Ovary (tissue), 3 donors: ENCODE results near the gene MVP.

Experiments
- CTCF ChIP-seq, 3 donors: fragments of 450-650 bp in 2 of 3; fragments of 200-600 bp in 1 of 3; IDR thresholded peaks; one replicate each; pipeline versions ENCODE4 v1.5.1 to v1.8.0; 2016 to 2022; ENCODE audit warnings: antibody characterized with exemption in 3 of 3, mild to moderate bottlenecking in 1 of 3
- POLR2A ChIP-seq: fragments of 450-650 bp; IDR thresholded peaks from one replicate; pipeline ENCODE4 v1.6.1; 2017; ENCODE audit warnings: antibody characterized with exemption, mild to moderate bottlenecking, moderate library complexity
- donor health status: DM: no; HTN: no; CAD: no.

GRCh38 chr16:29894352-29894751 lies 74.1 kb downstream of the MVP start:
- no peak for TF ChIP-seq POLR2A
- no peak for TF ChIP-seq CTCF (IDR thresholded peaks at IDR 0.05)
